AG09319 (cell line): ENCODE measurements around the gene FMN1.

Source experiments
- DNase-seq: peaks from one replicate; pipeline ENCODE4 v3.0.0-alpha.2; 2010; ENCODE audit warnings: low read depth; ENCODE audit errors: extremely low read depth
- CTCF ChIP-seq: IDR thresholded peaks from 2 replicates; pipeline ENCODE4 v1.5.1; 2011; ENCODE audit warnings: low read depth, mild to moderate bottlenecking, inconsistent platforms, low read length, moderate library complexity

FMN1 gene

GRCh38 chr15:33059184-33059583 is 135.3 kb downstream of the FMN1 start:
- no peak for DNase-seq
- TF ChIP-seq CTCF = no peak

GRCh38 chr15:33057845-33058244 is 136.7 kb downstream of the FMN1 start:
- no peak for TF ChIP-seq CTCF
- DNase-seq = no peak

- DNase-seq = no peak
- TF ChIP-seq CTCF = no peak
Measured at GRCh38 chr15:33055962-33056361, 138.6 kb downstream of the FMN1 start.

GRCh38 chr15:33051528-33051927 is 143.0 kb downstream of the FMN1 start:
- TF ChIP-seq CTCF = no peak
- no peak for DNase-seq

GRCh38 chr15:33048255-33048654 is 146.3 kb downstream of the FMN1 start:
- no peak for TF ChIP-seq CTCF
- no peak for DNase-seq

- no peak for DNase-seq
- TF ChIP-seq CTCF = no peak
Measured at GRCh38 chr15:33047077-33047476, 147.4 kb downstream of the FMN1 start.

- TF ChIP-seq CTCF = no peak
- no peak for DNase-seq
Measured at GRCh38 chr15:33046329-33046728, 148.2 kb downstream of the FMN1 start.
